SJSA1 (cell line): Measurements from ENCODE around the gene LMX1B. TPM values are rescaled to one million over a fixed set of nuclear protein-coding genes. Genes with fewer than 3 reads are reported as not detected.

Experiments used
- DNase-seq, 2 experiments: peaks; one replicate each; pipeline ENCODE4 v3.0.0-alpha.2; 2015 to 2020; ENCODE audit warnings: low spot score in 2 of 2, low read depth in 1 of 2
- H3K27ac ChIP-seq: fragments of 250-450 bp; sonication (Bioruptor Pico); 2 replicates; pipeline ENCODE4 v1.5.1; 2020; ENCODE audit warnings: mild to moderate bottlenecking, moderate library complexity
- H3K27me3 ChIP-seq: fragments of 250-450 bp; sonication (Bioruptor Pico); replicated peaks from 2 replicates; pipeline ENCODE4 v1.5.1; 2020; ENCODE audit warnings: mild to moderate bottlenecking, moderate library complexity
- H3K36me3 ChIP-seq: fragments of 250-450 bp; sonication (Bioruptor Pico); 2 replicates; pipeline ENCODE4 v1.5.1; 2020; ENCODE audit warnings: mild to moderate bottlenecking
- H3K4me1 ChIP-seq: fragments of 250-450 bp; sonication (Bioruptor Pico); replicated peaks from 2 replicates; pipeline ENCODE4 v1.6.1; 2021; ENCODE audit warnings: mild to moderate bottlenecking
- H3K4me3 ChIP-seq: fragments of 250-450 bp; sonication (Bioruptor Pico); 2 replicates; pipeline ENCODE4 v1.5.1; 2020; ENCODE audit warnings: mild to moderate bottlenecking
- H3K9me3 ChIP-seq: fragments of 250-450 bp; sonication (Bioruptor Pico); replicated peaks from 2 replicates; pipeline ENCODE4 v1.5.1; 2020; ENCODE audit warnings: mild to moderate bottlenecking
- total RNA-seq: library from RNA; depleted of rRNA; stranded (reverse); fragments of >200 nt; shearing (Covaris generic); gene quantifications from 2 replicates; pipeline ENCODE4 v1.2.3, GENCODE V29; 2014

LMX1B gene
- total RNA-seq, 1 experiment from 2014 or later = not detected

DNA sequence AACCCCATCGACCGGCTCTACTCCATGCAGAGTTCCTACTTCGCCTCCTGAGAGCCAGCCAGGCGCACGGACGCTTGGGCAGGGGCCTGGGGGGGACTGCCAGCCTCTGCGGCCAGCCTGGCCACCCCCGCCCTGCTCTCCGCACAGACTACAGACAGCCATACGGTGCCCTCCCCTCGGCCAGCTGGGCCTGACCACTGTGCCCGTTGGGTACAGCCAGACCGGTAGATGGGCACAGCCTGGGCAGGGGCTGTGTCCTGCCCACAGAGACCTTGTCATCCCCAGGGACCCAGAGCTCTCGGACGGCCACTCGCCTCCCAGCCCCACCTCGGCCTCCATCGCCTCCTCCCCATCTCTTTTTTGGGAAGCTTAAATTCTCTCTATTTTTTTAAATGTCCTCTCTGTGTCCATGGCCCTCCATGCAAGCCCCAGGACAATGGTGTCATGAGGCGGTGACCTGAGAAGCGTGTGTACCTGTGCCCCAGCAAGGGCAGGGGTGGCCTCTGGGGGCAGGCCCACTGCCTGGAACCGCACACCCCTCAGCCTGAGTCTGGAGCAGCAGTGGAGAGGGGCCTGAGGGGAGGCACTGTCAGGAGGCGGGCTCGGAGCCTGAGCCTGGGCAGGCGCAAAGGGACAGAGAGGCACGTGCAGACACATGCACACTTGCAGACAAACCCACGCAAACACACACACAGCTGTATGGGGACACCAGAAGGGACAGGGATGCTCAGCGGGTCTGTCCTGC lies 82.8 kb downstream of the LMX1B start:
- Histone ChIP-seq H3K4me1 (no peaks in the 10 kb centered on the region), H3K36me3 (no peaks in the 10 kb centered on the region), H3K9me3 (no peaks in the 10 kb centered on the region), H3K4me3 (no peak overlapping the region), H3K27me3 (no peaks in the 10 kb centered on the region), H3K27ac (no peak overlapping the region)
- no peak for DNase-seq

DNA sequence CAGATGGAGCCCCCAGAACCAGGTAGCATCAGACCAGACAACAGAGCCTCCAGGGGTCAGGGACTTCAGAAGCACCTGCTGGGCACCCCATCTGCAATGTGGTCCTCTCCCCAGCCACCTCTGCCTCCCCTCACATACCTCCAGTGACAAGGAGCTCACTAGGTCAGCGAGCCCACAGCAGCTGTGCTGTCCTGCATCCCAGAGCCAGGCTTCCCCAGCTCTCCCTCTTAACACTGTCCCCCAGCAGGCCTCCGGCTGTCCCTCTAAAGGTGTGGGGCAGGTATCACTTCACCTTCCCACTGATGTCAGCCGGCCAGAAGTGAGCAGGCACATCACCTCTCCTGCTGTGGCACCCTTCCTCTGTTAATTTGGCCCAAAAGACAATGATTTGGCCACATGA lies 83.6 kb downstream of the LMX1B start:
- Histone ChIP-seq H3K27ac (no peak overlapping the region), H3K36me3 (no peaks in the 10 kb centered on the region), H3K4me1 (no peaks in the 10 kb centered on the region), H3K4me3 (no peak overlapping the region), H3K9me3 (no peaks in the 10 kb centered on the region), H3K27me3 (no peaks in the 10 kb centered on the region)
- DNase-seq = no peak

DNA sequence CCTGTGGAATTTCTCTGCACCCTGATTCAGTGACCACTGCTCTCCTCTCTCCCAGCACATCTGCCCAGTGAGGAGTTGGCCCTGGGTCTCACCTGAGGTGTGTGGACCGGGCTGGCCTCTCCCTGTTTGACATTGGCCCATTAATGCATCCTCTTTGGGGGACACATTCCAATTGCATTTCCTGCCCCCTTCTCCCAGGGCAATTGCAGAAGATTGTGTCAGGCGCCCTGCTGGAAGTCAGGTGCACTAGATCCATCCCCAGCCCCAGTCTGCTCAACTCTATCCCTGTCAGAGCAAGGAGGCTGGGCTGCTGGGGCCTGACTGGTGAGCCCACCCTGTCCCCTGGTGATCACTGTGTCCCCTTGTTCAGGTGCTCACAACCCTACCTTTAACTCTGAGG lies 84.5 kb downstream of the LMX1B start:
- H3K4me1 ChIP-seq = no peaks in the 10 kb centered on the region
- H3K36me3 ChIP-seq = no peaks in the 10 kb centered on the region
- DNase-seq = no peak
- no peak overlapping the region for H3K27ac ChIP-seq
- H3K27me3 ChIP-seq = no peaks in the 10 kb centered on the region
- no peaks in the 10 kb centered on the region for H3K9me3 ChIP-seq
- H3K4me3 ChIP-seq = no peak overlapping the region

DNA sequence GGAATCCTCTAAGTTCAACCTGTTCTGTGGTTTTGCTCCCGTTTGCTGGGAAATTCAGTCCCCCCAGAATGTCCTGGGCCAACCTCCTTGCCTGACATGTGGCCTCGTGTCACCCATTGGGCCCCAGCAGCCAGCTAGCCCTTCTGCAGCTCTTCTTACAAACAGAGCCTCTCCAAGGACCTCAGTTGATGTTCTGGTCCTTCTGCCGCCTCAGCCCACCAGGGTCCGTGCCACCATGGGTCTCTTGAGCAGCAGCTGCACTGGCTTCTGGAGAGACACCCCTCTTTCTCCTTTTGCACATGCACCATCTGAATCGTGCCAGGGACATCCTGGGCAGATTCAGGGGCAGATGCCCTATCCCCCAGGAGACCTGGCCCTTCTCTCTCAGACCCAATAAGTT lies 85.0 kb downstream of the LMX1B start:
- no peaks in the 10 kb centered on the region for H3K27me3 ChIP-seq
- no peak for DNase-seq
- no peak overlapping the region for H3K27ac ChIP-seq
- H3K4me3 ChIP-seq = no peak overlapping the region
- H3K9me3 ChIP-seq = no peaks in the 10 kb centered on the region
- H3K4me1 ChIP-seq = no peaks in the 10 kb centered on the region
- H3K36me3 ChIP-seq = no peaks in the 10 kb centered on the region

- H3K4me1 ChIP-seq = no peaks in the 10 kb centered on the region
- H3K36me3 ChIP-seq = no peaks in the 10 kb centered on the region
- H3K9me3 ChIP-seq = no peaks in the 10 kb centered on the region
- H3K27ac ChIP-seq = no peak overlapping the region
- no peak overlapping the region for H3K4me3 ChIP-seq
- no peak for DNase-seq
- H3K27me3 ChIP-seq = no peaks in the 10 kb centered on the region
These were observed 85.7 kb downstream of the LMX1B start for GRCh38 chr9:126699401-126699881.

DNA sequence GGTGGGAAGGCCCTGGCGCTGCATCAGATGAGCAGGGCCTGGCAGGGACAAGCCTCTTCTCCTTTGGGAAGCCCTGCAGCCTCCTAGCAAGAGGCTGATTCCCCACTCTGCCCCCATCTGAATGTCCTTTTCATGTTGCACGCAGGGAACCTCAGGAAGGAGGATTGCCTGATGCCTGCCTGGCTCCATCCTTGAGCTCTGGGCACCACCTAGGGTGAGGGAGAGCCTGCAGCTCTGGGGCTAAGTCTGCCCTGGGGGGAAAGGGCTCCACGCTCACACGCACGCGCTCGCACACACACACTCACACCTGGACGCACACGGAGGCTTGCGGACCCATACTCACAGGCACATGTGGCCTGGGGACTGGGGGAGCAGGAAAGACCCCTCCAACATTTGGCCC lies 86.6 kb downstream of the LMX1B start:
- no peak for DNase-seq
- H3K27me3 ChIP-seq = no peaks in the 10 kb centered on the region; the same call in 1 of the 2 replicates
- no peaks in the 10 kb centered on the region for H3K9me3 ChIP-seq
- no peak overlapping the region for H3K4me3 ChIP-seq
- H3K36me3 ChIP-seq = no peaks in the 10 kb centered on the region
- 0 out of 2 replicates have a peak, but pooled peaks cover 3% of the 10 kb centered on the region for H3K4me1 ChIP-seq
- H3K27ac ChIP-seq = no peak overlapping the region

GRCh38 chr9:126700903-126701812 lies 87.4 kb downstream of the LMX1B start:
- Histone ChIP-seq H3K9me3 (no peaks in the 10 kb centered on the region), H3K27ac (no peak overlapping the region), H3K4me1 (0 out of 2 replicates have a peak, but pooled peaks cover 5% of the 10 kb centered on the region), H3K4me3 (no peak overlapping the region), H3K36me3 (no peaks in the 10 kb centered on the region), H3K27me3 (peaks cover 5% of the 10 kb centered on the region)
- DNase-seq = no peak

DNA sequence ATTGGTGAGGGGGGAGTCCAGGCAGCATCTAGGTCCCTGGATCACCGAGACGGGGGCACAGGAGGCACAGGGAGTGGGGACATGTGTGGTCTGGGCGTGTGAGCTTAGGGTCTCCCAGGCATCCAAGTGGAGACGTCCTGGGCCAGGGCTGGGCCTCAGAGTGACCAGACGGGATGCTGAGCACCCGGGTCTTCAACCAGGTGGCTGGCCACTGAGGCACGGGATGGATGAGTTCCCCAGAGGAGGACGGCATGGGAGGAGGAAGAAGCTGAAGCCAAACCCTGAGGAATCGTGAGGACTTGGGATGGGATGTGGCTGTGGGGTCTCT lies 88.0 kb downstream of the LMX1B start:
- Histone ChIP-seq H3K4me3 (no peak overlapping the region), H3K36me3 (no peaks in the 10 kb centered on the region), H3K4me1 (0 out of 2 replicates have a peak, but pooled peaks cover 5% of the 10 kb centered on the region), H3K27me3 (peaks cover 11% of the 10 kb centered on the region), H3K9me3 (no peaks in the 10 kb centered on the region), H3K27ac (no peak overlapping the region)
- no peak for DNase-seq

DNA sequence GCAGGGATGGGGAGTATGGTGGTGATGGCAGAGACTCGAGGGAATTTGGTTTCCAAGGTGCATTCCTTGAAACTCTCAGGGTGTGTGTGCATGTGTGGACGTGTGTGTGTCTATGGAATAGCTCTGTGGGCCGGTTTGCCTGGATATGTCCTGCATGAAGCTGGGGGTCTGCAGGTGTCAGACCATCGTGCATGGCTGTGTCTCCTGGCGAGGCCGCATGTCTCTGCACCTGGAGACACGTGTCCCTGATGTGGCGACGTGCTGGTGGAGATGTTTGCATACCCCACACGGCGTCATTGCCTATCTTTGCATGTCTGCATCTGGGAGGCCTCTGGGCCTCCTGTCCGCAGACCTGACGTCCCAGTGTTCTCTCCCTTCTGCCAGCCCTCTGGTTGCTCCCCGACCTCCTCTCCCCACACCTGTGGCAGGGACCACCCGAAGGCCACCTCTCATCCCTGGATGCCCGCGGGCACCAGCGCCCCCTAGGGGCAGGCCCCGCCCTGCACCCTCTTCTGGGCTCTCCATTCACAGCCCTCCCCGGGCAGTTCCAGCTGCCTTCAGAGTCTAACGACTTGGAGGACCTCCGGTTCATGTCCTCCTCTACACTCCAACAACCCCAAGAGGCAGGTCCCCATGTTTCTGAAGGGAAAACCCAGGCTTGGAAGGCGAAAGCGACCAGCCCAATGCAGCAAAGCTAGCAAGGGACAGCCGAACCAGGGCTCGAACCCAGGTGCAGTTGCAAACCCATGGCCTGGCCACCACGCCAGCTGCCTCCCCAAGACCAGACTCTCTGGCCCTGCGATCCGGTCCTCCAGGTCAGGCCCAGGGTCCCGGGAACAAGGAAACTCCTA lies 88.6 kb downstream of the LMX1B start:
- Histone ChIP-seq H3K4me1 (0 out of 2 replicates have a peak, but pooled peaks cover 5% of the 10 kb centered on the region), H3K9me3 (no peaks in the 10 kb centered on the region), H3K27ac (no peak overlapping the region), H3K27me3 (peaks cover 17% of the 10 kb centered on the region), H3K4me3 (no peak overlapping the region), H3K36me3 (no peaks in the 10 kb centered on the region)
- no peak for DNase-seq

DNA sequence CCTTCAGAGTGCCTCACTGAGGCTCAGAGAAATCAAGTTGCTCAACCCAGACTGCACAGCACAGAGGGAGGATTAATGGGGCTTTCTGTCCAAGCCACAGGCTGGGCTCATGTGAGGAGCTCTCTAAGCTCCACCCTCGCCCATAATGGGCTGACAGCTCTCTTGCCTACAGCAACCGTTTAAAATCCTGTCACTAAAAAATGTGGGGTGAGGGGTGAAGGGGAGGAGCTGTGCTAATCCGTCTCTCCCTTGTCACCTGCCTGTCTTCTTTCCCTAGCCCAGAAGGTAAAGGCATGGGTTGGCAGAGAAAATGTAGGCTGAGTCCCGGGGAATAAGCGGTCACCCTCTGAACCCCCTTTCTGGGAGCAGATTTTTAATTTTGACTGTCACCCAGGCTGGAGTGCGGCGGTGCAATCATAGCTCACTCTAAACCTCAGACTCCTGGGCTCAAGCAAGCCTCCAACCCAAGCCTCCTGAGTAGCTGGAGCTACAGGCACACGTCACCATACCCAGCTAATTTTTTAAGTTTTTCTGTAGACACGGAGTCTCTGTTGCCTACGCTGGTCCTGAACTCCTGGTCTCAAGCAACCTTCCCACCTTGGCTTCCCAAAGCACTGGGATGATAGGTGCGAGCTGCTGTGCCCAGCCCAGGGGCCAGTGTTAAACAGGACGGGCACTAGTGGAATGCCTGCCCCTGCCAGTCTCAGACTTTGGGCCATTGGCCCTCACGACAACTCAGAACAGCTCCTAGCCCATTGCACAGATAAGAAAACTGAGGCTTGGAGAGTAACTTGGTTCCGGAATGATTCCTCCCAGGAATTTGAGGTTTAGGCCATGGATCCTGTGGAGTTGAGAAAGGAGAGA lies 89.5 kb downstream of the LMX1B start:
- Histone ChIP-seq H3K27me3 (peaks cover 17% of the 10 kb centered on the region), H3K4me1 (0 out of 2 replicates have a peak, but pooled peaks cover 5% of the 10 kb centered on the region), H3K9me3 (no peaks in the 10 kb centered on the region), H3K36me3 (no peaks in the 10 kb centered on the region), H3K4me3 (no peak overlapping the region), H3K27ac (no peak overlapping the region)
- DNase-seq = peak in 1 of 2 experiments; percentile 16

GRCh38 chr9:126703866-126704156 lies 90.1 kb downstream of the LMX1B start:
- no peak overlapping the region for H3K4me3 ChIP-seq
- H3K9me3 ChIP-seq = no peaks in the 10 kb centered on the region
- H3K27me3 ChIP-seq = peaks cover 17% of the 10 kb centered on the region
- no peaks in the 10 kb centered on the region for H3K36me3 ChIP-seq
- DNase-seq = no peak
- no peak overlapping the region for H3K27ac ChIP-seq
- 0 out of 2 replicates have a peak, but pooled peaks cover 5% of the 10 kb centered on the region for H3K4me1 ChIP-seq

GRCh38 chr9:126704157-126704891 lies 90.6 kb downstream of the LMX1B start:
- no peaks in the 10 kb centered on the region for H3K36me3 ChIP-seq
- peak in 1 of 2 experiments; percentile 40 for DNase-seq
- no peak overlapping the region for H3K4me3 ChIP-seq
- H3K27me3 ChIP-seq = peaks cover 17% of the 10 kb centered on the region
- 0 out of 2 replicates have a peak, but pooled peaks cover 5% of the 10 kb centered on the region for H3K4me1 ChIP-seq
- H3K27ac ChIP-seq = no peak overlapping the region
- no peaks in the 10 kb centered on the region for H3K9me3 ChIP-seq
